Left colon (tissue), 2 donors: ENCODE results near the gene ANO7. TPM values are rescaled to one million over a fixed set of nuclear protein-coding genes. Genes with fewer than 3 reads are reported as not detected.

Experiments used
- ATAC-seq: fragments of 200-7000 bp; cut with Tn5 transposase; one replicate; pipeline ENCODE4 v1.9.1; 2020; ENCODE audit warnings: mild to moderate bottlenecking, moderate library complexity
- DNase-seq, 2 donors: peaks; one replicate each; pipeline ENCODE4 v3.0.0-alpha.2; 2020
- intact Hi-C, 2 donors: fragments of 100-400 bp; cut with DNase I in 1 of 2; cut with micrococcal nuclease in 1 of 2; formaldehyde crosslinking; loops; one replicate each; pipeline versions ENCODE4 v1.11.2 to v1.14.0; 2022; cut with DNase I, micrococcal nuclease
- total RNA-seq, 2 donors: library from RNA; stranded (reverse); fragmentation: NEBNext Ultra II Directional; extraction: Animal tissue kit (Norgen Biotek cat#: 25700); gene quantifications; one replicate each; pipeline ENCODE4 v1.2.1, GENCODE V29; 2021
- donor health status: DM: no; HTN: no; CAD: no.
- donor health status: DM: yes; HTN: yes; CAD: no.

Gene ANO7
- total RNA-seq, 2 donors from 2014 or later: 75.4 to 114 TPM

DNA sequence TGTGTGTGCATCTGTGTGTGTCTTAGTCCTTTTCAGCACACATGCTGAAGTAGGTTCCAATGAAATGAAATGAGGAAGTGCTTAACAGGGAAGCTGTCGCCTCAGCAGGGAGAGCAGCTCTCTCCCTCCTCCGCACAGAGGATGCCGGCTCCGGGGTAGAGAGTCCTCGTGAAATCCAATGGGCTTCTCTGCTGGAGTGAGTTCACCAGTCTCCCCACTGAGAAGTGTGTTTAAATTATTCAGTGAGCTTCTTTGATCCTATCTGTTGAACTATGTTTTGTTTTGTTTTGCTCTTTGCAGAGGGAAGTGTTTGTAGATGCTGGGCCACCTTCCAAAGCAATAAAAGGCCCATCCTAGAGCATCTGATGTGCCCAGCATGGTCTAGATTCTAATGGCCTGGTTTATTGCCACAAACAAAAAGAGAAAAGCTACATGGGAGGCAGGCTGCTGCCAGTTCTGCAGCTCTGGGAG lies 31.5 kb upstream of the ANO7 start:
- intact Hi-C loops: no loop called here
- no peak for ATAC-seq
- no peak for DNase-seq

DNA sequence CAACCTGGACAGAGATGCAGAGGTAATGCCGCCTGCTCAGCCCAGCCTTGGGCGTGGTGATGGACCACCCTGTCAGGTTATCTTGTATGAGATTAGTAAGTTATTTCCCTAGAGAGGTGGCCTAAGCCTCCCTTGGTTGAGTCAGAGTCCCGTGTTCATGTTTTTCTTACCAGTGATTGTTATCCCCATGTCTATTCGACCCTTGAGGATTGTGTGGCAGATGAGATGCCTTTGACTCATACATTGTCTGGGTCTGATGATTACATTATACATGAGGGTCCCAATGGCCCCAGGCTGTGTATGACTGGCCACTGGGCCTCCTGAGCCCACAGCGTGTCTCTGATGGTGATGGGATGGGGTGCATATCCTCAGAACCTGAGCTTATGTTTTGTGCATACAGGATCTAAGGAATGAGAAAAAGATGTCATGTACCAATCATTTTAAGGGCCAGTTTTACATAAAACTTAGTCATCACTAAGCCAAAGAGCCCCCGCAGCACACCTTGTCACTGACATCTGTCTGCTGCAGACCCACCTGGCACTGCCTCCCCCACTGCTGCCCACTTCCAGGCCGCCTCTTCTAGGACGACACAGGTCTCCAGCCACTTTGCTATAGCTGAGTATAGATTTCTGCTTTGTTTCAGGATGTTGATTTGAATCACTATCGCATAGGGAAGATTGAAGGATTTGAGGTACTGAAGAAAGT lies 30.5 kb upstream of the ANO7 start:
- intact Hi-C loops: no loop called here
- no peak for ATAC-seq
- no peak for DNase-seq

DNA sequence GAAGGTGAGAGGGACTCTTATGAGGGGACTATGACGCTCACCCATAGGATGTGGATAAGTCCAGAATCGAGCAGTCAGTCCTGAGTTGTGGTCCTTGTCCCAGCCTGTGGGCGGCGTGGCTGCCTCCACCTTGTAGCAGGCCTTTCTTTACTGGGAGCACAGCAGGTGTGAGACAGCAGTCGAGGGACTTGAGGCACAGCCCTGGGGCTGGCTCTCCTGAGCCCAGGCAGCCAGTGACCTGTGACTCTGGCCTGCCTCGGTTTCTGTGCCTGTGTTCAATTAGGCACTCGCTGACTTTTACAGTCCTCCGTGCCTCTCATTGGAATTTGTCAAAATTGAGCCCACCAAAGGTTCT lies 30.0 kb upstream of the ANO7 start:
- DNase-seq: no peak
- intact Hi-C loops: no loop called here
- ATAC-seq: no peak

DNA sequence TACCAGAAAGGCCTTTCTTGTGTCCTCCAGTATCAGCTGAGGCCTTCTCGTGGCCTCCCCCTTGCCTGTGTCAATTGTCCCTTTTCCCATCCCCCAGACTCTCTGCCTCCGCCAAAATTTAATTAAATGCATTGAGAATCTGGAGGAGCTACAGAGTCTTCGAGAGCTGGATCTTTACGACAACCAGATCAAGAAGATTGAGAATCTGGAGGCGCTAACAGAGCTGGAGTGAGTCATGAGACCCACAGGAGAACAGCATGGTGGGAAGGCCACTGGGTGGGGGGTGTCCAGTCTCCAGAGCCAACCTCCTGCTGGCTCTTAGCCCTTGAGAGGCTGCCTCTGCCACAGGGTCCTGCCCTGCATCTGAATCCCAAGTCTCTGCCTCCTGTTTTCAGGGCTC lies 29.4 kb upstream of the ANO7 start:
- ATAC-seq: no peak
- intact Hi-C loops: no loop called here
- DNase-seq: no peak

DNA sequence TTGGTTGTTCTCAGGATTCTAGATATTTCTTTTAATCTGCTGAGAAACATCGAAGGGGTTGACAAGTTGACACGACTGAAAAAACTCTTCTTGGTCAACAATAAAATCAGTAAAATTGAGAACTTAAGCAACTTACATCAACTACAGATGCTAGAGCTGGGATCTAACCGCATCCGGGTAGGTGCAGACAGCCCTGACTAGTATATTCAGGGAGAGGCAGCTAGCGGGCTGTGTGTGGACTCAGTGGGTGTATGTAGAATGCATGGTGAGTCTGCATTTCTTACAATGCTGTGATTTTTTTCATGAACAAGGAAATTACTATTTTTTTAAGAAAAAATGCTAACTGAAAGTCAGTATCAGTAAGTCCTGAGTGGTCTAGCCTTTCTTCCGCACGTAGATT lies 28.2 kb upstream of the ANO7 start:
- ATAC-seq (no peak), DNase-seq (no peak)
- intact Hi-C loops: no loop called here

DNA sequence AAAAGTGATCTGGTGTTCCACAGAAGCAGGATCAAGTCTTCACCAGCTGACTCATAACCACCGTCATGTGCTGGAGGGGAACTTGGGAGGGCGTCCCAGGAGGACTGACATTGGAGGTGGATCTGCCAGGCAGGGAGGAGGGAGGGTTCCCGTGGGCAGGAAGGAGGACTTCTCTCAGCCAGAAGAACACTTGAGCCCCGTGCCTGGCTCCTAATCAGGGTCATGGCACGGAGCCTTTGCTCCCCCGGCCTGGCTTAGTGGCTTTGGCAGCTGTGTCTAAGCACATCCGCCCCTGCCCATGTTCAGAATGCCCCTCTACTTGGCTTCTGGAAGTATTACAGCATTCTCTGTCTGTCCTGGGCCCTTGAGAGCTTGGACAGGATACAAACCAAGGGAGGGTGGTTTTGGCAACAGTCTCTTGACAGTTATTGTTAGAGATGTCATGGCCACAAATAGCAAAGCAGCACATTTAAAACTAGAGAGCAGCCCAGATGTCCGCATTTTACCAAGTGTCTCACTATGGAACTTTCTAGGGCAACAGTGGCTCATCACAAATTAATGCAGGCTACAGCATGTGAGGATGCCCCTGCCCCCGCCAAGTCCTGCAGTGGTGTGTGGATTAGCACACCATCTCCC lies 26.7 kb upstream of the ANO7 start:
- ATAC-seq: peak; percentile 29
- intact Hi-C loops: no loop called here

DNA sequence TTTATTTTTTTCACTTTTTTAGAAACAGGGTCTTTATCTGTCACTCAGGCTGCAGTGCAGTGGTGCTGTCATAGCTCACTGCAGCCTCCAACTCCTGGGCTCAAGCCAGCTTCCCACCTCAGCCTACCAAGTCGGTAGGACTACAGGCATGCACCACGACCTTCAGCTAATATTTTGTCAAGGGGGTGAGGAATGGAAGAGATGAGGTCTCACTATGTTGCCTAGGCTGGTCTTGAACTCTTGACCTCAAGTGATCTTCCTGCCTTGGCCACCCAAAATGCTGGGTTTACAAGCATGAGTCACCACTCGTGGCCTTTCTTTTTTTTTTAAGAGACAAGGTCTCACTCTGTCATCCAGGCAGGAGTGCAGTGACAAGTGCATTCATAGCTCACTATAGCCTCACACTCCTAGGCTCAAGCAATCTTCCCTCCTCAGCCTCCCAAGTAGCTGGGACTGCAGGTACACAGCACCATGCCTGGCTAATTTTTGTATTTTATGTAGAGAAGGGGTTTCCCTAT lies 24.8 kb upstream of the ANO7 start:
- intact Hi-C loops: no loop called here
- DNase-seq: no peak
- ATAC-seq: no peak

More for the DNA sequence above, 26.7 kb upstream of the ANO7 start:
- DNase-seq: peak; percentile 23 to 64

DNA sequence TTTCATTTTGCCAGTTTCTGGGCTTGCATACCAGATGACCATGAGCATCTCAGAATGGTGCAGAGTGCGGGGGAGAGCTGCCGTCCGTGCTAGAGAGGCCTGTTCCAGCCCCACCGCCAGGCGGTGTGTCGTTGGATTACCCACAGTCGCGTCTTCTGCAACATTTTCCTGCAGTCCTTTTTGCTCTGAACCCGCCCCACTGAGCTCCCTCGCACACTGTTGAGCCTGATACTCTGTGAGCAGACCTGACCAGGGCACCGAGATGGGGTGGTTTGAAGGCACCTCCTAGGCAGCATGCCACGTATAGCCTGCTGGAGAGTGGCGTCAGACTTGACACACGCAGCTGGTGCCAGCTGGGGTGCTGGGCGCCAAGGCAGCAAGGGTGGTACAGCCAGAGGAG lies 20.1 kb upstream of the ANO7 start:
- intact Hi-C loops: no loop called here
- DNase-seq: no peak
- ATAC-seq: no peak

DNA sequence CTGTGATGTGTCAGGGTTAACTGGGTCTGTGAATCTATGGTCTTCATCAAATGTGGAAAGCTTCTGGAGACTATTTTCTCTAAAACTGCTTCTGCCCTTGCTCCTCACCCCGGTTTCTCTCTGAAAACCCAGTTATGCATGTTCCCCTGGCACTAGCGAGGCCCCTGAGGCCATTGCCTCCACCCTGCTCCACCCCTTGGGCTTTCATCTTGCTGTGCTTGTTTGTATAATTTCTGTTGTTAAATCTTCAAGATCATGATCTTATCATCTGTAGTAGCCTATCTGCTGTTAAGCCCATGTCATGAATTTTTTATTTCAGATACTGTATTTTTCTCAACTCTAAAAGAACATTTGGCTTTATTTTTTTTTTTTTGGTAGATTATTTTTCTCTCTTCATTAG lies 14.9 kb upstream of the ANO7 start:
- intact Hi-C loops: no loop called here
- DNase-seq: no peak
- no peak for ATAC-seq

DNA sequence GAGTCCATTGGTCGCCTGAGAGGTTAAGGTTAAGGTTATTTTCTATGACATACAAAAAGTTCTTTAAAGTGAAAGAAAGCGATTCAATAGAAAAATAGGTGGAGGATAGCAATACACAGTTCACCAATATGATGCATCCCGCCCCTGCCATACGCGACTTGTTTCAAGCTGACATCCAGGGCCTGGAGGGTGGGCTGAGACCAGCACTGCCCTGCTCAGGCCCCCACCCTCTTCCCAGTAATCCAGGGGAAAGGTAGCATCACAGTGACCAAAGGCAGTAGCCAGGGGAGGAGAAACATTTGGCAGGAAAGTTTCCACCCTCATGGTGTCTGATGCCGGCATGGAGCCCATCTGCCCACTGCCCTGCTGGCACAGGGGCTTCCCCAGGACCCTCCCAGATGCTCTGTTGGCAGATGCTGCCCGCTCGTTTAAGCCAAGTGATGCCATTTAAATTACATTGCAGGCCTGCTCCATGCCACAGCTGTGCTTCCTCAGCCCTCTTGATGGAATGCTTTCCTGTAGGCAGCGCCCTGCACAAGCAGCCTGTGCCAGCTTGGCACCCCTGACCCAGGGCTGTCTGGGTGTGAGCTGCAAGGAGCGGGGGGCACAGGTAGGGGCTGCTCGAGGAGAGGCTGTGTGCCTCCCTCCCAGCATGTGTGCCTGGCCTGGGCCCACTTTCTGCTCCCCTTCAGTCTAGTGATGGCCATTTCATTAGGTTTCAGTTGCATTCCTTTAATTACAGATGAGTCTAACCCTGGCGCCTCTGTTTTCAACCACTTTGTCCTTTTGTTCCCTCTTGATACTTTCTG lies 10.7 kb upstream of the ANO7 start:
- intact Hi-C loops: no loop called here
- ATAC-seq: no peak
- no peak for DNase-seq

DNA sequence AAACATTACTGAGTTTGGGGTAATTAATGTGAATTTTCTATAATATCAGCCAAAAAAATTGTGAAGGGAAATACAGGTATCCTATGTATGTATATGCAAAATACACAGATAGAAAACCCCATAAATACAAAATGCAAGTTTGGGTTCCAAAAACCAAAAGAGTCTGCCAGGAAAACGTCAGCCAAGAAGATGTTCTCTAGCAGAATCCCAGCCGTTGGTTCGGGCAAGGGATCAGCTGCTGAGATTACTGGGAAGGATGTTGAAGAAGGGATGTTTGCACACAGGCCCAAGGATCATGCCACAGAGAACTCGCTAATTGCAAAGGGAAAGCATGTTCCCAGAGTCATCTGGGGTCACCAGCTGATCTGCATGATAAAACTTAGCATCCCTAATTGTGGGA lies 9.5 kb upstream of the ANO7 start:
- intact Hi-C loops: no loop called here
- ATAC-seq (no peak), DNase-seq (no peak)

DNA sequence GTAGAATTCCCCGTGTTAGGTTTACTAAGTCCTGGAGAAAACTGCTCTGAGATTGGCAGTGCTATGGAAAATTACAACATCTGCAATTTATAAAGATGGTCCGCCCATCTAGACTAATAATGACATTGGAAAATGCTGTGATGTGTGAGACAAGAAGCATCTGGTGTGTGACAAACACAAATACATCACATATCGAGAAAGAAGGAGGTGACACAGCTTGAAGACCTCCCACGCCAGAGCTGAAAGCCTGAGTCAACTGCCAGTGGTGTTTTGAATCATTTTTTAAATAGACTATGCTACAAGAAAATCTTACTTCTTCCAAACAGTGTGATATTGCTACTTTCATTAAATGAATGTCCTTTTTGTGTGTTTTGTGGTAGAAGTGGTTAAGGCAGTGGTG lies 8.6 kb upstream of the ANO7 start:
- ATAC-seq (no peak), DNase-seq (no peak)
- intact Hi-C loops: no loop called here

DNA sequence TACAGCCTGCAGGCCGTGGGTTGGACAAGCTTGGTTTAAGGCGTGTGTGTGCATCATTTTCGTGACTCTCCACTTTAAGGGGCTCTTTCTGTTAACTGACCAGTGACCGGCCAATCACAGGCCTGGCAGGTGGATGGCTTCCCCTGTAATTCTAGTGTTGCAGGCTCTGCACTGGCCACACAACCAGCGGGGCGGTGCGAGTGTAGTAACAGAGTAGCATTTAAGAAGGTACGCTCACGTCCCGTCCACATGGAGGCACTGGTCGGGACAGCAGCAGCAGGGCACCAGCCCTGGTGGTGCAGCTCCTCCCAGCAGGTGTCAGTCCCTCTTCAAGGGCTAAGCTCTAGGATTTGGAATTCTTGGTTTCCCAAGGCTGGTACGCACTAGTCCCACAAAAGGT lies 8.0 kb upstream of the ANO7 start:
- peak in 1 of 2 donors; percentile 12 for DNase-seq
- ATAC-seq: no peak

DNA sequence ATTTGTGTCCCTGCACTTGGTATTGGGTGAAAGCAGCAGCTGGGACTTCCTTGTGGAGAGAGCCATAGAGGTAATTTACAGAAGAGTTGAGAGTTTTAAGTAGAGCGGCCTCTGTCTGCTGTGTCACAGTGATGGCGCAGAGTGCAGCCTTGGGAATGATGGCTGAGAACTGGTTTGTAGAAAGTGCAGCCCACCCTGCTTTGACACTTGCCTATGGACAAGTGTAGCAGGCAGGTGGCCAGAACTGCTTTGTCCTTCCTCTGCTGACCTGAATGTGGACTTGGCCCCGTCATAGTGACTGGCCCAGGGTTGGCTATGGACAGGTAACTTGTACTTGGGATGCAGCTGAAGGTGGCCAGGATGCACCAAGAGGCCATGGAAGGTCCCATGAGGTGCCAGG lies 6.4 kb upstream of the ANO7 start:
- intact Hi-C loops: no loop called here
- DNase-seq (peak in 1 of 2 donors; percentile 13), ATAC-seq (no peak)

More for the DNA sequence above, 8.0 kb upstream of the ANO7 start:
- intact Hi-C loops: no loop called here

DNA sequence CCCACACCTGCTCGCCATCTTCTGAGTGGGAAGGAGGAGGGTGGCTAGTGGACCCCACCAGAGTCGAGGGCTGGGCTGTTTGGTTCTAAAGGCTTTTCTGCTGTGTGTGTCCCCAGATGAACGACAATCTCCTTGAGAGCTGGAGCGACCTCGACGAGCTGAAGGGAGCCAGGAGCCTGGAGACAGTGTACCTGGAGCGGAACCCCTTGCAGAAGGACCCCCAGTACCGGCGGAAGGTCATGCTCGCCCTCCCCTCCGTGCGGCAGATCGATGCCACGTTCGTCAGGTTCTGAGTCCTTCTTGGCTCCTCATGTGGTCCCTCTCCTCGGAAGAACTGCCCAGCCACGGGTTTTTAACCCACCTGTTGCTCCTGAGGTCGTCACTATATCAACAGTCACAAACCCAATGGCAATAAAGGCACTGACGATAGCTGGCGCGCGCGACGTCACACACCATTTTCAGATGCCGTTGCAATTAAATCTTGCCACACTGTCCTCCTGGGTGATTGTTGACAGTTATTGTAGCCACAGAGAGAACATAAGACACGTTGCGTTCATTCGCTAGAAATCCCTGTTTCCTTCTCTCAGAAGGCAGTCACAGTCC lies 5.8 kb upstream of the ANO7 start:
- intact Hi-C loops: no loop called here
- no peak for ATAC-seq
- DNase-seq: peak in 1 of 2 donors; percentile 14

DNA sequence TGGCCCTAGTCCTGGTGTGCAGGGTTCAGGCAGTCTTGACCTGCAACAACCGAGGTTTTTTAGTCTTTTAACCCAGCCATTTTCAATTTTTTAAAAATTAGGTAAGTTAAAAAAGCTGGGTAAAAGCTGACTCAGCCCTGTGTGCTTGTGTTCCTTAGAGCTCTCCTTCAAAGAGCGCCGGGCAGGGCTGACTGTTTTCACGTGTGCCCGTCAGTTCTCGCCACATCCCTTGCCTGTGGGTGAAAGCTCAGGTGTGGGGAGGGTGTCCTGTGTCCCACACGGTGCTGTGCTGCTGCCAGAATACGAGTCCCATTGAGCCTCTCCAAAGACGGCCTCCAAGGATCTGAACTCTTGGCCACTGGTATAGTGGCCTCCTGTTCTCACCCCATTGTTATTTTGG lies 5.3 kb upstream of the ANO7 start:
- intact Hi-C loops: no loop called here
- DNase-seq (peak in 1 of 2 donors; percentile 12), ATAC-seq (no peak)

DNA sequence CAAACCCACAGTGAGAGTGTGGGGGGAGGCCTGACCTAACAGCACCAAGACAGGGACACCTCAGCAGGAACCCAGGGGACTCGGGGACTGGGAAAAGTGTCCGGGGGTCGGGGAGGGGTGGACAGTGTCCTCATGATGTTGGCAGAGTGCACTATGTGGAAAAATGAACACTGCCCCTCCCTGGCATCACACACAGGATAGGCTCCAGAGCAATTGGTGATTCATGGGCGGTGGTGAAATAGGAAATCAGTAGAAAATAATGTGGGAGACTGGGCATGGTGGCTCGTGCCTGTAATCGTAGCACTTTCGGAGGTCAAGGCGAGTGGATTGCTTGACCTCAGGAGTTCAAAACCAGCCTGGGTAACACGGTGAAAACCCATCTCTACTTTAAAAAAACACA lies 3.6 kb upstream of the ANO7 start:
- ATAC-seq (no peak), DNase-seq (peak in 1 of 2 donors; percentile 5)
- intact Hi-C loops: no loop called here

DNA sequence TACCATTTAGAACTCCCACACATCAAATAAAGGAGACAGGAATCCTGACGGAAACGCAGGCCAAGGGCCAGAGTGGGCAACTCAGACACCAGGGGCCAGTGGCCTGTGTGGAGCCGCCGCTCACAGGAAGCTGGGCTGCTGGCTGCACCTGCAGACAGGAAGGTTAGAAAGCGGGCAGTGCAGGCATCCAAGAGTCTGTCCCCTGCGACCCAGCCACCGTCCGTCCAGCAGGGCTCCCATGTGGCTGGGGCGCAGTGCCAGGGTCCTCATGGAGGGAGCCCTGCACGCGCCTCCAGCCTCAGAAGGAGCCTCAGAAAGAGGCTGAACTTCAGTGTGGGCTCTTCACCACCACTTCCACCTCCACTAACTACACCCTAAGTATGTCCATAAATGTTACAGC lies 2.5 kb upstream of the ANO7 start:
- DNase-seq: peak in 1 of 2 donors; percentile 16
- no peak for ATAC-seq
- intact Hi-C loops: no loop called here

DNA sequence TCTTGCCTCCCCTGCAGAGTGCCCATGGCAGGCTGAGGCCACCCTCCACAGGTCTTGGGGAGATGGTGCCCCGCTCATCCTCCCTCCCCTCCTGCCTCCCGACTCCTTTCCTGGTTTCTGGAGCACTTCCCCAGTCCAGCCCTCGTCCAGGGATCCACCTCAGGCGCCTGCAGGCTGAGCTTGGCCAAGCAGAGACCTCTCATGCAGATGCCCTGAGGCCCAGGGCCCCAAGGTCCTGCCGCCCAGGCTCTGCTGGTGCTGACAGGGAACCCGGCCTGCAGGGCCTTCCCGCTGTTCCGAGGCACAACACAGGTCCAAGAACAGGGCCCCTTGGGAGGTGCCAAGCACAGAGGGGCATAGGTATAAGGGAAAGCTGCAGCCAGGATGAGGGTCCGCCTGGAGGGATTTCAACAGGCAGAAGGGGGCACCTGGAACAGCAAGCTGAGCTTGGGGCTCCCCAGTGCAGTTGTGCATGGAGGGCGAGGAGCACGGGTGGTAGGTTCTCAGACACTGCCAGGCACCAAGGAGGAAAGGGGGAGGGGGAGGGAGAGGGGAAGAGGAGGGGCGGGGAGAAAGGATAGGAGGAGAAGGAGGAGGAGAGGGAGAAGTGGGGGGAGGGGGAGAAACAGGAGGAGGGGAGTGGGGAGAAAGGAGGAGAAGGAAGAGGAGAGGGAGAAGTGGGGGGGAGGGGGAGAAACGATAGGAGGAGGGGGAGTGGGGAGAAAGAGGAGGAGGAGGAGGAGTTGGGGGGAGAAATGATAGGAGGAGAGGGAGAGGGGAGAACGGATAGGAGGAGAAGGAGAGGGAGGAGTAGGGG lies 1.2 kb upstream of the ANO7 start:
- intact Hi-C loops: no loop called here
- no peak for ATAC-seq

More for the DNA sequence above, 1.2 kb upstream of the ANO7 start:
- peak in 1 of 2 donors; percentile 22 for DNase-seq
